T-helper 1 cell treated with Interleukin-12 subunit alpha and Interleukin-12 subunit beta and Interleukin-4 antibody, amounts not matched to agents 30 ng/mL and 1 ng/mL, for 36 hours (primary cell): ENCODE data around the gene SETD7. TPM values are rescaled to one million over a fixed set of nuclear protein-coding genes. Genes with fewer than 3 reads are reported as not detected.

Experiments
- intact Hi-C: fragments of 100-400 bp; cut with micrococcal nuclease; formaldehyde crosslinking; loops from one replicate; pipeline ENCODE4 v1.15.1; 2024
- total RNA-seq: library from RNA; stranded (reverse); gene quantifications from 2 replicates; pipeline ENCODE4 v1.2.3, GENCODE V29; 2022

Gene SETD7
- total RNA-seq: 8.7 and 9.9 TPM in 2 replicates

DNA sequence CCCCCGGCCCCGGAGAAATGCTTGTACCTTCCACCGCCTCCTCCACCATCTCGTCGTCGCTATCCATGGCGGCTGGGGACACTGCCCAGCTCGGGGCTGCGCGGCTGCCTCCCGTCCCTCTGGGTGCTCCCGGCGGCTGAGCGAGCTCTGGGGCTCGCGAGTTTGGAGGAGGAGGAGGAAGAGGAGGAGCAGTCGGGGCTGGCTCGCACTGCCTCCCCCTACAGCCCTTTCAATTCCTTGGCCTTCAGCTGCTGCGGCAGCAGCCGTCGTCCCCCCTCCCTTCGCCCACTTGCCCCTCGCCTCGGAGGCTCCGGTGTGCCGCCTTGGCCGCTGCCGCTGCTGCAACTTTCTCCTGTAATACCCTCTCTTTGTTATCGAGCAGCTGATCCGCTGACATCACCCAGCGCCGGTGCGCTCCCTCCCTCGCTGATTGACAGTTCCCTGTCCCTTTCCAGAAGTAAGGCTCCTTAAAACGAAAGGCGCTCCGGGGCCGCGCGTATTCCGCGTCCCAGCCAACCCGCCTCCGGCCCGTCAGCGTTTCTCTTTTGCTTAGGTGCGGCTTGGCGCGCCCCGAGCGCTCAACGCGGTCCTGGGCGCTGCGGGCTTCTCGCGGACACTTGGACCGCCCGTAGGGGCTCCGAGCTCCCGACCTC, at the start of gene SETD7:
SETD7 (minus strand) TSS at position 149 of the 653 bp plus-strand sequence; CDS start at position 67, 82 bp downstream.
- intact Hi-C loops: loop anchor here (1.0 to 5.0 kb wide), 8 partner anchors 255 to 1666 kb away; partner anchors contain the start of genes ELMOD2, NAA15, NOCT and SLC7A11

DNA sequence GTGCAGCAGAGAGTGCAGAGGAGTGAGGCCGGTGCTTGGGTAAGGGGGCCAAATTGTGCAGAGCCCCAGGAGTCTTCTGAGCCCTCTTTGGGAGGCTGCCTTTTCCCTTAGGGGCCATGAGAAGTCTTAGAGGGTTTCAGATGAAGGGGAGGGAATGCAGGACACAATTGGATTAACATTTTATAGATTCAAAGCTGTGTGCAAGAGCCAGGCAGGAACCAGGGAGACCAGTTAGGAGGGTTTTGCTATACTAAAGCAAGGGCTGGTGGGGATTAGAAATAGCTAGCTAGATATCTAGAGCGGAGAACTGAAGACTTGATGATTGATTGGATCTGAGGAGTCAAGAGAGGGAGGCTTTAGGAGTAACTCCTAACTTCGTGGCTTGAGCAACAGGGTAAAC, 49.5 kb upstream of the SETD7 start:
- intact Hi-C loops: loop anchor here (10.0 kb wide), 1 partner anchor 1009 kb away; no protein-coding TSS in a partner anchor

DNA sequence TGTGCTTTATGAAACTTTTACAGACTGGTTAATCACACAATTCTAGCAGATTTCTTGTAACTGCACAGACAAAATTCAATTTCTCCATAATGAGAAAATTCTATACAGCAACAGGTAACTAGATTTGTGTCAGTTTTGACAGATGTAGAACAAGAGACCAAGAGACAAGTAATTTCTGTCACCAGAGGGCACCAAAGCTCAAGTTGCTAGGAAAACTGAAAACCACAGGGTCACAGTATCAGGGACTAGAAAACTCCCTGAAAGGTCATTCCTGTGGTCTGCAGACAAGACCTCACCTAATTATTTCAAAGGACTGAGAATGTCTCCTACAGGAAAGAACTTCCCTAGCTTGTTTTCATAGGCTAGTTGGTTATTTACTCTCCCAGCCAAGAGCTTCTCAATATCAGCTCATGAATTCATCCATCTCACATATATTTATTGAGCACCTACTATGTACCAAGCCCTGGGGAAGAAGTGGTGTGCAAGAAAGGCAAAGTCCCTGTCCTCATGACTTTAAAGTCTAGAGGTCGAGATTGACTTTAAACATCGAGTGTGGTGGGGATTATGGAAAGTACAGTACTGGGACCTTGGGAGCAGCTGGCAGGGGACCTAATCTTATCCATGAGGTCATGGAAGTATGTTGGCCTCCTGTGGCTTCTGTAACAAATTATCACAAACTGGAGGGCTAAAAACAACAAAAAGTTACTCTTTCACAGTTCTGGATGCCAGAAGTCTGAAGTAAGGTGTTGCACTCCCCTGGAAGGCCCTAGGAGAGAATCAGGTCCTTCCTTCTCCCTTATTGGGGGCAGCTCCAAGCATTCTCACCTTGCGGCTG, 47.8 kb upstream of the SETD7 start:
- intact Hi-C loops: loop anchor here (1.0 to 10.0 kb wide), 7 partner anchors 48 to 1248 kb away; no protein-coding TSS in a partner anchor

DNA sequence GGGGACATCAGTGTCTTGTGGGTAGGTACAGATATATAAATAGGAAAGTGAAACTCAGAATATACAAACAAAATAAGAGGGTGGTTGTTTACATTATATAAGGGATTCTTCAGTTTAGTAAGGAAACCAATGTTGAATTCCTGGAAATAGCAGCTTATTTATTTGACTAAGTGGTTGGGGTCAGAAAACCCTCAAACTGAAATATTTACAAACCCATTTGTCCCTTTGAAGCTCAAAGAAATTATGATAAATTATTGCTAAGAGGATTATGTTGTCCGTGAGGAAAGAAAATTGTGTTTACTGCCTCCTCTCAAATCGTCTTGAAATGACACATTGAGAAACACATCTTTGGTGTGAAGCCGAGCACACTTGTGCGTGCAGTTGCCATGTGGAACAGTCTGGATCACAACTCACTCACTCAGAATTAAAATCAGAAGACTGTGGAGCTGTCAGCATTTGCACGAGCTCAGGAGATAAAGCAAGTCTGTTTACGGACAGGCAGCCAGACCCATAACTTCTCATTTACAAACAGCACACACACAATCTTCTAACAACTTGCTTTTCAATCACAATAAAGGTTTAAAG, 46.8 kb upstream of the SETD7 start:
- intact Hi-C loops: loop anchor here (1.0 to 10.0 kb wide), 7 partner anchors 48 to 1248 kb away; no protein-coding TSS in a partner anchor

DNA sequence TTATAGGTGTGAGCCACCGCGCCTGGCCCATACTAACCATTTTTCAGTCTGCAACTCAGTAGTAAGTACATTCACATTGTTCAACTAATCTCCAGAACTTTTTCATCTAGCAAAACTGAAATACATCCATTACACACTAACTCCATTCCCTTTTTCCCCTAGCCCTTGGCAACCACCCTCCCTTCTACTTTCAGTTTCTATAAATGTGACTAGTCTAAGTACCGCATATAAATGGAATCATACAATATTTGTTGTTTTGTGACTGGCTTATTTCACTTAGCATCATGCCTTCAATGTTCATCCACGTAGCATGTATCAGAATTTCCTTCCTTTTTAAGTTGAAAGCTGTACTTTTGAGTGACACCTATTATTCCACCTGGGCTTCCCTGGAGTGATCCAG, 44.6 kb upstream of the SETD7 start:
- intact Hi-C loops: loop anchor here (5.0 to 10.0 kb wide), 2 partner anchors 412 to 1014 kb away; no protein-coding TSS in a partner anchor

DNA sequence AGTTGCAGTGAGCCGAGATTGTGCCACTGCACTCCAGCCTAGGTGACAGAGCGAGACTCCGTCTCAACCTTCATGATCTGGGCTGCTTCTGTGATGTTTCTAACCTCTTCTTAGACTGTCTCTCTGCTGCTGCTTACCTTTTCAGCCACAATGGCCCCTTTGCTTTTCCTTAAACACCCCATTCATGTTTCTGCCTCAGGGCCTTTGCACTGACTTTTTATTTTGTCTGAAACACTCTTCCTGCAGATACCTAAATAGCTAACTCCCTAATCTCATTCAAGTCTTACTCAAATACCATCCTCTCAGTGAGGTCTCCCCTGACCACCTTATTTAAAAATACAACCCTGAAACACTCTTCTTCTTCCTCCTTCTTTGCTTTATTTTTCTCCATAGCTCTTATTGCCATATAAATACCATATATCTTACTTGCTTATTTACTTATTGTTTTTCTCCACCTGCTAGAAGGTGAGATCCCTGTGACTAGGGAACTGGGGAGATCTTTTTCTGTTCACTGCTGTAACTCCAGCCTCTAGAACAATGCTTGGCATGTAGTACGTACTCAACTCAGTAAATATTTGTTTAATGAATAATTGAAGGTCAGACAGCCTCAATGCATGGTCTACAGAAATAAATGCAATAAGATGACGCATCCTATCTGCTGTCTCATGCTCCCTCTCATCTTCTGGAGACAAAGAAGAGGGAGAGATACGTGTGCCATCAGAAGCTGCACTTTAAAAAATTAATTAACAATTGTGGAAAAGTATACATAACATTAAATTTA, 43.8 kb upstream of the SETD7 start:
- intact Hi-C loops: loop anchor here (5.0 to 10.0 kb wide), 2 partner anchors 413 to 1015 kb away; no protein-coding TSS in a partner anchor

DNA sequence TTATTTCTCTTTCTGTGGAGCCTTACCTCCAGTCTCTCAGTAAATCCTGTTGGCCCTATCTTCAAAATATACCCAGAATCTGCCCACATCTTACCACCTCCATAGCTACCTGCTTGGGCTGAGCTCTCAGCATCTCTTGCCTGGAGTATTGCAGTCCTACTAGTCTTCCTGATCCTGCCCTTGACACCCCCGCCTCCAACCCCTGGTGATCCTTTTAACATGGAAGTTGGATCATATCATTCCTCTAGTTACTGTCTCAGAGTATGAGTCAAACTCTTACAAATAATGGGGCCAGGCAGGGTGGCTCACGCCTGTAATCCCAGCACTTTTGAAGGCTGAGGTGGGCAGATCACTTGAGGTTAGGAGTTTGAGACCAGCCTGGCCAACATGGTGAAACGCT, 43.1 kb upstream of the SETD7 start:
- intact Hi-C loops: no loop called here

DNA sequence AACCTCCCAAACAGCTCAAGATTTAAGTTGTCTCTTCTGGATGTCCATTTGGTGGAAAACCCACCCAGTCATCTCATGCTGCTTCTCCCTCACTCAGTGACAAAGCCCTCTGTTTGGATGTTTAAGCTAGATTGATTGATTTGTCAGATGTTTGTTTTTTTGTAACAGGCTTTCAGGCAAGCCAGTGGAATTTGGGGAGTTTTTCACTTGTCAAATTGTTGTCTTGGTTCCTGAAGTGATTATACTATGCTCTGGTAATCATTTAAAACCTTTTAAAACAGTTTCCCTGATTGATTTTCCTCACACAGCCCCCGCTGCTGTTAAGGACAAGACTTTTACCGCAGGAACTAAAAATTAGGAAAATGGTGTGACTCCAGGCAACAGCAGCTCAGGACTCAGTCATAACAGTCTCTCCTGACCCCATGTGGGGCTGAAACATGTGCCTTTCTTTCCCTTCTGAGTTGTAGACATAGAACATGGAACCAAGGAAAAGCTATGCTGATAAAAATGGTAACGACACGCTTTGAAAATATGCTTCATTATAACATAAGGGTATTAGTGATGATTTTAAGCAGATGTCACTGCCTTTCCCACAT, 40.8 kb upstream of the SETD7 start:
- intact Hi-C loops: no loop called here

DNA sequence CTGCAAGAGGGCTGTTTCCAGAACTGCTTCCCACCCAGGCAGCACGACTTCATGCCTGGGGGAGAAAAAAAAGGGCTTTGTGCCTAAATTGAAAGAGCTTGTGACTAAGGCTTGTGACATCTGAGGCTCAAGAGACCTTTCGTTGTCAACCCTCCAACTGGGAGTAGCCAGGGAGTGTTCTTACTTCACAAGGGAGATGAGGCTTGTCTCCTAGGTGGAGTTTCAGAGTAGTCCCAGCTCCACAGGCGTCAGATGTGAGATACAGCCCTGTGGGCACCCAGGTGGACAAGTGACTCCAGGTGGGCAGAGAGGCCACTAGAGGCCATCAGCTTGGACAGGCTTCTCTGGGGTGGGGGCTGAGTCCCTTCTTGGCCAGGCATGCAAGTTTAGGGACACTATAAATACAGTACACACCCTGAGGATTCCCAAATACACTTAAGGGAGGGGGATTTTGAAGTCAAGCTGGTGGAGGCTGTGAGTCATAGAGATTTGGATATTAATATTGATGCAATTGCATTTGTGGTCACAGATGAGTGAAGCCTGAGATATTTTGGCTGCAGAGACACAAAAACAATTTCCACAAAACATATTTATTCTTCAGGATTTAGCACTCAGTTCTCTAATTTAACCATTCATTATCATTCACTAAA, 40.1 kb upstream of the SETD7 start:
- intact Hi-C loops: no loop called here

DNA sequence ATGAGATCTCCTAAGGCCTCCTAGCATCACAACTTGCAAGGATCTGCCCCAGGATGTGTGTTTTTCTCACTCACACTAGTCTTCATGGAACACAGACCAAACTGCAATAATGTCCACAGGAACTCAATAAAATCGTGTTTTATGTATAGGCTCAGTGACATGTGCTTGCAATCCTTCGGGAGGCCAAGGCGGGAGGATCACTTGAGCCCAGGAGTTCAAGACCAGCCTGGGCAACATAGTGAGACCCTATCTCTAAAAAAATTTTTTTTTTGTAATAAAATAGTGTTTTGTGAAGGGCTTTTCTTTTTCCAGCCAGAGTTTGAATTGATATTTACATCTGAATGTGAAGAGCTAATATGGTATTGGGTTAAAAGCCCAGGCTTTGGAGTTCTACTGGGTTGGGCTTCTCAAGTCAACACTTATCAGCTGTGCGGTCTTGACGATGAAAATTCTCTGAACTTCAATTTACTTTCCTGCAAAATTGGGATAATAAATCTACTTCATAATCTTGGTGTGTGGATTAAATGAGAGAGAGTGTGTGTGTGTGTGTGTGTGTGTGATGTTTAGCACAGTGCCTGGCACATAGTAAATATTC, 38.7 kb upstream of the SETD7 start:
- intact Hi-C loops: no loop called here

DNA sequence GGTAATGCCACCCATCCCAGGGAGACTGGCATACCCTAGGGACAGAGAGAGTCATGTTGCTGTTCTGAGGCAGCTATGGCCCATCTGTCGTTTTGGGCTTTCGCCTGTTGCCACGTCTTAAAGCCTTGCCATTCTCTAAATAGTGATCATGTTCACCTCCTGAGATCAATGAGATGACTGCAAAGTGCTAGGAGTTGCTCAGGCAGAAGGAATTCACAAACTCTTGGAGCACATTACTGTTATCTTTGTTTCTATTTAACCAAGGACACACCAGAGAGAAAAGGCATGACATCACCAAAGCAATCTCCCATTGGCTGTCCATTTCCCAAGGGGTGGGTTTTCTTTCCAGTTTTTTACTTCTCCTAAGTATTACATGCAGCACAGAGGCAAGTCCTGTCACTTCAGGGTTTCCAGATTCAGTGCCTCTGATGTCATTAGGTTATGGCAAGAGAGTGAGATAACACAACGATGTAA, 37.1 kb upstream of the SETD7 start:
- intact Hi-C loops: no loop called here

DNA sequence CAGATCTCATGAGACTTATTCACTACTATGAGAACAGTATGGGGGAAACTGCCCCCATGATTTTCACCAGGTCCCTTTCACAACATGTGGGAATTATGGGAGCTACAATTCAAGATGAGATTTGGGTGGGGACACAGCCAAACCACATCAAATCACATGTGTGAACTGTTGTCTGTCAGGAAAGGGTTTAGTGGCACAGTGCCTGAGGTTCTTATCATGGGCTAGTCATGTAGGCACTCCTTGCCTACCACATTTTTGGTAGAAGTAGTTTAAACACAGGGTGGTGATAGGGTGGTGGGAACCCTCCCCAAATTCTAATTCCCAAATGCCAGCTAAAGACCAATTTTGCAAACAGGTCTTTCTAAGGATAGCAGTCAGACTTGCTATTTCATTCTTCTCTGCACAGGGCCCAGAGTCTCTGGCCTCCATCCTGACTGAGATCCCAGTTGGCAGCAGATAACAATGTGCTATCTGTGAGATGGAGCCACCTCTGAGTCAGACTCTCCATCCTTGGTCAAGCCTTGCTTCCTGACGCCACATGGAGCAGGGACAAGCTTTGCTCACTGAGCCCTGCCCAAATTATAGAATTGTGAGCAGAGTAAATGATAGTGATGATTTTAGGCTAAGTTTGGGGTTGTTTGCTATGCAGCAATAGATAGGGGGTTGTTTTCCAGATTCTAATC, 33.5 kb upstream of the SETD7 start:
- intact Hi-C loops: no loop called here

DNA sequence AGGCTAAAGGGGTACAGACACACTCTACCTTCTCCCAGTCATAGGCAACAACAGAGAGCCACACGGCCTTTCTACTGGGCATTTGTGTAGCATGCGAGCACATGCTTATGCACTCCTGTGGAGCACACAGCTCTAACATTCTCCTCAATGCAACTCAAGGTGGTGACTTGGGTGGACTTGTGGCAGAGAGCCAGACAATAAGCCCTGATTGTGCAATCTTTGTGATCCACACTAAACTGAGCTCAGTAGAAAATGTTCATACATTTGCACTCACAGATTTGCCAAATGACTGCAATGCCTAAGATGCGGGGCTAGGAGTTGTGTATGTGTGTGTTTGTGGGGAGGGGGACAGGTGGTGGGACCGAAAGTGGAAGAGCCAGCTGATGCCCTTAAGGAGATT, 31.4 kb upstream of the SETD7 start:
- intact Hi-C loops: no loop called here

DNA sequence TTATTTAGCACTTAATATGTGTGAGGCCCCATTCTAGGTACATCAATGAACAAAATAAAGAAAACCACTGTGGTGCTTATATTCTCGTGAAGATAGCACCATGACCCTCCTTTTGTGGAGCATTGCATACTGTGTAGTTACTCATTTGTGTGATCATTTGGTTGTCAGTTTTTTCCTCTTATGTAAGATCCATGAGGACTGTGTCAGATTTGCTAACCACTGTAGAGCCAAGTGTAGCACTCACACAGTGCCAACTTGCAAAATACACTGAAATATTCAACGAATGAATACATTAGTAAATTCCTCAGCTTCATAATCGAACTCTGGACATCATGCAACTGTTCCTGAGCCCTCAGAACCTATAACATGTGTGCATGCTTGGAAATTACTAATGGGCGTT, 29.5 kb upstream of the SETD7 start:
- intact Hi-C loops: no loop called here

DNA sequence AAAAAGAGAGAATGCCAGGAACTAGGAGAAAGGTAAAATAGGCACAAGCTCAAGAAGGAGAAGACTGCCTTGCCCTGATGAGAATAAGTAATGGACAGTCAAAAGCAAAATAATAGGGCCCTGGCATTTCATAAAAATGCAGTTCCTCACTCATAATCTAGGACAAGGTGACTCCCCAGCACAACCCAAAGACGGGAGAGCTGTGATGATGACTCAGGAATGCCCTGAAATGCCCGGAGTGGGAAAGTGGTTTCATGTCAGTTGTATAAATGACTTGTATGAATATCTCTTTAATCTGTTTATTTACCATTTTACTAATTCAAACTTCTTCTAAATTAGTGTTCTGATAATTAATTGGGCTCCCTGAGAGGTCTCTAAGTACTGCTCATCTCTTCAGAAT, 28.8 kb upstream of the SETD7 start:
- intact Hi-C loops: no loop called here

DNA sequence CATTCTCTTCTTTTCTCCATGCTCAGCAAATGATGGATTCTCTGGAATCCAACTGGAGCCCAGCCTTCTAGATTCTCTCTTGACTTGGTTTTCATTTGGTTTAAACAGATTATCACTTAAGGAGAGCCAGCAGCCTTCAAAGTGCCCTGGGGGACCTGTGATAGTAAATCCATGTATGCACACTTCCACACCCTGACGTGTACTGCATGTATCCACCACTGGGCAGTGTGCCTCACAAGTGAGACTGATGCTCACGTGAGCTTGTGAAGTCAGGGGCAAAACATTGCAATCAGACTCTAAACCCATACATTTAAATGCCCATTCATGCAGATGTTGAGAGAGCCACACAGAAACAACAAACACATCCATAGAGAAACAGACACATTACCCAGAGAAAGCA, 28.0 kb upstream of the SETD7 start:
- intact Hi-C loops: no loop called here

DNA sequence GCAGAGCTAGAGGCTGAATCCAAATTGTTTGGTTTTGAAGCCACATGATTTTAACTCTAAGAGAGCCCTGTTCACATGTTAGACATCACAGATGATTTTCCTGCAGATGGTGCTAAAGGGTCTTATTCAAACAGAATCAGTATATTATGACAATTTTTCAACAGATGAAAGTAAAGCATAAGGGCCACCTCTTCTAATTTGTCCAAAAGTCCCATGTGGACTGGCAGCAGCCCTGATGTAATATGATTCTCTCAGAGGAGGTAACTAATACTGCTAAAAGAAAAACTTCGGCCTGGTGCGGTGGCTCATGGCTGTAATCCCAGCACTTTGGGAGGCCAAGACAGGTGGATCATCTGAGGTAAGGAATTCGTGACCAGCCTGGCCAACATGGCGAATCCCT, 26.0 kb upstream of the SETD7 start:
- intact Hi-C loops: no loop called here

DNA sequence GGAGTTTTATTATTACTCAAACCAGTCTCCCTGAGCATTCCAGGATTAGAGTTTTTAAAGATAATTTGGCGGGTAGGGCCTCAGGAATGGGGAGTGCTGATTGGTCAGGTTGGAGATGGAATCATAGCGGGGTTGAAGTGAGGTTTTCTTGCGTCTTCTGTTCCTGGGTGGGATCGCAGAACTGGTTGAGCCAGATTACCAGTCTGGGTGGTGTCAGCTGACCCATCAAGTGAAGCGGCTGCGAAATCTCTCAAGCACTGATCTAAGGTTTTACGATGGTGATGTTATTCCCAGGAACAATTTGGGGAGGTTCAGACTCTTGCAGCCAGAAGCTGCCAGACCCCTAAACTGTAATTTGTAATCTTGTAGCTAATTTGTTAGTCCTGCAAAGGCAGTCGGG, 25.1 kb upstream of the SETD7 start:
- intact Hi-C loops: no loop called here

DNA sequence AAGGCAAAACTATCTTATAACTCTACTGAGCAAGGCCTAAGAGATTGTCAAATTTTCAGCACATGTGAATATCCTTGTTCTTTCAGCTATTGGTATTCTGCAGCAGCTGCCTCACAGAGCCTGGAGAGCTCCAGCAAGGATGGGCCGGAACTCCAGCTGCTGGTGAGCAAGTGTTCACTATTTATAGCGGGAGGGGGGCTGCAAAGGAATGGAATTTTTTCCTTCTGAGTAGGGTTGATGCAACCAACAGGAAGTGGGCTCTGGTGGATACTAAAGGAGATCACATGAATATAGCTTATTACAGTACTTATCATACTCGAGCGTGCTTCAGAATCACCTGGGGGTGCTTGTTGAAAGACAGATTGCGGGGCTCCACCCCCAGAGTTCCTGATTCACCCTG, 20.2 kb upstream of the SETD7 start:
- intact Hi-C loops: no loop called here
